ENCODE measurements around the gene PLIN4.

The PLIN4 gene

GRCh38 chr19:4505570-4506448 lies 12.5 kb downstream of the PLIN4 start:
- DNase-seq: no peak

DNA sequence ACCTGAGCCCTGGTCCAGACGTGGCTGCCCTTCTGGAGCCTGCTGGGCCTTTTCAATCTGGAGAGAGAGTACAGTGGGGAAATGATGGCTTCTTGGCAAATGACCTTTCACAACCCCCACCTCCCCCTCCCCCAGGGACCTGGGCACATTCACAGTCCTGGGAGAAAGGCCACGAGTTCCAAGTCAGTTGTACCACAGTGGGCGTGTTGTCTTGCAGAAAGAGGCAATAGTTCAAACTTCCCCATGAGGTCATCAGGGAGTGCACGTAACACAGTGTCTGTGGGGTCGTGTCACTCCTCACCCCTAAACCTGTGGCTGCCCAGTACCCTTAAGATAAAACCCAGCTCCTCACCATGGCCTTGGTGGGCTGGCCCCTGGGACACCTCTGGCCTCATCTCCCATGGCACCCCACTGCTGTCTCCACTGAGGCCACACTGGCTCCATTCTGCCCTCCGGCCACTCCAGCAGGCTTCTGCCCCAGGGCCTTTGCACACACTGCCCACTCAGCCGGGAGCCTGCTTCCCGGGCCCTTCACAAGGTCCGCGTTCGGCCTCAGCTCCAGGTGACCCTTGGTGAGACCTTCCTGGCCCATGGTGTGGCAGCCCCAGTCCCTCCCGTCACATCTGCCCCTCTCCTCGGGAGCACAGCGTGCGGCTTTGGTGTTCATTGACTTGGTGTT lies 13.3 kb downstream of the PLIN4 start:
- no peak for DNase-seq

DNA sequence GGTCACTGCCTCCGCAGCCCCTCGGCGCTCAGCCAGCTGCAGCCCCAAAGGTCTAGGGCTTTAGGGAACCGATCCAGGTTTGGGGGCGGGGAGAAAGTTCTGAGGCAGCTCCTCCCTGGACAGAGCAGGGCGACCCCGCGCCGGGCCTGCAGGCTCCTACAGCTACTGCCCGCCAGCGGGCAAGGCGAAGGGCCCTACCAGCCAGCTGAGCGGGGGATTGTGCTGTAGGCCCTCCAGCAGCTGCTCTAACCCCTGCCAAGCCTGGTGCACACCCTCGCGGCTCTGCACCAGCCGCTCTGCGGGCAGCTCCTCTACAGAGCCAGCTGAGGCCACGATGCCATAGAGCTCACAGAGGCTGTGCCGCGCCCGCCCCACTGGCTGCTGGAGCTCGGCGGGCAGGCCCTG lies 14.0 kb downstream of the PLIN4 start:
- DNase-seq: no peak

- DNase-seq: no peak
Observed at GRCh38 chr19:4503825-4504170, 14.5 kb downstream of the PLIN4 start.

GRCh38 chr19:4503132-4503824 lies 15.0 kb downstream of the PLIN4 start:
- no peak for DNase-seq

DNA sequence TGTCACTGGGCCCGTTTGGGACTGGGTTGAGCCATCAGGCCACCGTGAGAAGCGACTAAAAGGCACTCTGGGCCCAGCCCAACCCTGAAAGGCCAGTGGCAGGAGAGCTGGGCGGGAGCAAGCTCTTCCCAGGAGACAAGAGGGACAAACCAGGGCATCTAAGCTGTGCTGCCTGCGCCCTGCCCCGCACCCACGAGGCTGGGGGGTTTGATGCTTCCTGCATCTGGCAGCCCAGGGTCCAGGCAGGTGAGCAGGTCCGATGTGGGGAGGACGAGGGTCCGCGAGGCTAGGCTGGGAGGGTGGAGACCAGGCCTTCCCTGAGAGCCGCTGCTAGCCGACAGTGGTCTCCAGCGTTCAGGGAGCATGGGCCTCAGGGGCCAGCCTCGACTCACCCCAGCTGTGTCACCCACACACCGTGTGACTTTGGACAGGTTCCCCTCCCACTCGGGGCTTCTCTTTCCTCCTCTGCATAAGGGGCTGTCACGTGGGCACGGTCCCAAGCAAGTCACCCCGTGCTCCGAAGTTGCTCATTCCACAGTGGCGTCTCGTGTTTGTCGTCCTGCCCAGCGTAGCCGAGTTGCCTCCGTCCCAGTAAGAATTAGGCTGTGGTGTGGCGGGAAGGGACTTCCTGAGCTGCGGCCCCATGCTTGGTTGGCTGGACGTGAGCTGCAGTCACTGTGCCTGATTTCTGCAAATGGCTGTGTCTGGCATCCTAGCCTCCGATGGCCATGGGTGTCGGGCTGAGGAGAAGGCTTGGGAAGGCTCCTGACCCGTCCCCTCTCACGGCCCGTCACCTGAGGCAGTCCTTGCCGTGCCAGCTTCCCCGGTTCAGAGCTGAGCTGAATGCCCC lies 15.8 kb downstream of the PLIN4 start:
- no peak for DNase-seq

GRCh38 chr19:4501691-4502090 lies 16.6 kb downstream of the PLIN4 start:
- DNase-seq: no peak

DNA sequence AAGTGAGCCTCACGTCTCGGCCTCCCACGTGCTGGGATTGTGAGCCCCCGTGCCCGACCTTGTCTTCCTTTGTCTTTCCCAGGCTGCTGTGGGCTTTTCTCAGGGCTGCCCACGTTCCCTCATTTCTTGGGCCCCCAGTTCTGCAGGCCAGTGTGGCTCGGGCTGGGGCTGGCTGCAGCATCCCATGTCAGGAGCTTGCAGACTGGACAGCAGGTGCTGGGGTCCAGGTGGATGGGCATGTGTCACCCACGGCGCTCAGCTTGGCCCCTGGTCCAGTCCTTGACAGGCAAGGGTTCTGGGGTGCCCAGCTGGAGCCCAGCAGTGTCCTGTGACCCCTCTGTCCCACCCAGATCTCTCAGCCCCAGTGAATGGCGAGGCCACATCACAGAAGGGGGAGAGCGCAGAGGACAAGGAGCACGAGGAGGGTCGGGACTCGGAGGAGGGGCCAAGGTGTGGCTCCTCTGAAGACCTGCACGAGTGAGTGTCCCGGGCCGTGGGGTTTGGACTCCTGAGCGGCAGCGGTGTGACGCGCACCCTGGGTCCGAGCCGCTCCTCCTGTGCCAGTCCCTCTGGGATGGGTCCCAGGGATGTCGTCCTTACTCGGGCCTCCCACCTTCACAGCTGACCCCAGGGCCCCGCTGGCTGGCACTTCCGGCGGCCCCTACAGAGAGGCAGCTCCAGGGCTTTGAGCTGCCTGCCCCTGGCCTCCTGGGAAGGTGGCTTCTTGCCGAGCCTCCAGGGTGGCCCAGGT lies 17.3 kb downstream of the PLIN4 start:
- no peak for DNase-seq

- no peak for DNase-seq
Observed at GRCh38 chr19:4499855-4500254, 18.4 kb downstream of the PLIN4 start.

DNA sequence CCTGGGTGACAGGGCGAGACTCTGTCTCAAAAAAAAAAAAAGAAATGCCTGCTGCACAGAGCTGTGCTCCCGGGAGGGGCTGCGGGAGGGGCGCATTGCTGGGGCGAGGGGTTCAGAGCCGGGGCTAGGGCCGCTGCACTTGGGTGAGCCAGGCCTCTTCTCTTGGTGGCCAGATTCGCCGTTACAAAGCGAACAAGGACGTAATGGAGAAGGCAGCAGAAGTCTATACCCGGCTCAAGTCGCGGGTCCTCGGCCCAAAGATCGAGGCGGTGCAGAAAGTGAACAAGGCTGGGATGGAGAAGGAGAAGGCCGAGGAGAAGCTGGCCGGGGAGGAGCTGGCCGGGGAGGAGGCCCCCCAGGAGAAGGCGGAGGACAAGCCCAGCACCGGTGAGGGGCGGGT lies 19.0 kb downstream of the PLIN4 start:
- DNase-seq: no peak

- no peak for DNase-seq
Observed at GRCh38 chr19:4498694-4499093, 19.6 kb downstream of the PLIN4 start.

DNA sequence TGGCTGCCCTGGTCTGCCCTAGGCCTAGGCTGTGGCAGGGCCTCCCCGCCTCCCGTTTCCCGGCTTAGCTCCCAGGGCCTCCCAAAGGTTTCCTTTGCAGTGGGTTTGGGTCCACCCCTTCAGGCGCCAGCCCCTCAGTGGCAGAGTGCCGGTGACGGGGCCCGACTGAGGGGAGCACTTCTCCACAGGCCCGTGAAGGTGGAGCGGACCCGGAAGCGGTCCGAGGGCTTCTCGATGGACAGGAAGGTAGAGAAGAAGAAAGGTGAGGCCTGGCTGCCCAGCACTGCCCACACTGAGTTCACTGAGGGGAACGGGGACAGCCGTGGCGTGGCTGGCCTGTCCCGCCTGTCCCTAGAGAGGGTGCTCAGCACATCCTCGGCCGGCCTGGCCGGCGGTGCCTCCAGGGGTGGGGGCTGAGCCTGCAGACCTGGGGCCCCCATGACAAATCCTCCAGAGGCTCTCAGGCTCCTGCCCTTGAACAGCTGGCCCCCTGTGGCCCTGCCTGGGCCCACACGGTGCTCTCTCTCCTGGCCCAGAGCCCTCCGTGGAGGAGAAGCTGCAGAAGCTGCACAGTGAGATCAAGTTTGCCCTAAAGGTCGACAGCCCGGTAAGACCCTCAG lies 20.4 kb downstream of the PLIN4 start:
- no peak for DNase-seq

GRCh38 chr19:4496304-4496703 lies 22.0 kb downstream of the PLIN4 start:
- no peak for DNase-seq

GRCh38 chr19:4495471-4495870 lies 22.8 kb downstream of the PLIN4 start:
- no peak for DNase-seq

- DNase-seq: no peak
Observed at GRCh38 chr19:4494691-4495064, 23.6 kb downstream of the PLIN4 start.

DNA sequence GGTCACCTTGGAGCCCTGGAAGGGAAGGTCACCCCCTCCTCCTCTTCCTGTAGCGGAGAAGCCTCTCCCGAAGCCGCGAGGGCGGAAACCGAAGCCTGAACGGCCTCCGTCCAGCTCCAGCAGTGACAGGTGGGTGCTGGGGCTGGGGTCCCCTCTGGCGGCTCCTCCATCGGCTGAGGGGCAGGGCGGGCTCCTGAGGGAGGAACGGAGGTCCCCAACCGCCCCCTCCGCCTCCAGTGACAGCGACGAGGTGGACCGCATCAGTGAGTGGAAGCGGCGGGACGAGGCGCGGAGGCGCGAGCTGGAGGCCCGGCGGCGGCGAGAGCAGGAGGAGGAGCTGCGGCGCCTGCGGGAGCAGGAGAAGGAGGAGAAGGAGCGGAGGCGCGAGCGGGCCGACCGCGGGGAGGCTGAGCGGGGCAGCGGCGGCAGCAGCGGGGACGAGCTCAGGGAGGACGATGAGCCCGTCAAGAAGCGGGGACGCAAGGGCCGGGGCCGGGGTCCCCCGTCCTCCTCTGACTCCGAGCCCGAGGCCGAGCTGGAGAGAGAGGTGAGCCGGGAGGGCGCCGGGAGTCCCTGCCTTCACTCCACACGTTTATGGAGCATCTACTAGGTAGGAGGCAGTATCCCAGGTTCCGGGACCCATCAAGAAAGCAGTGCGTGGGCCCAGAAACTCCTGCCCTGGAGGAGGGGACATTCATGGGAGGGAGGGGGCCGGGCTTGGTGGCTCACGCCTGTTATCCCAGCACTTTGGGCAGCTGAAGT lies 24.2 kb downstream of the PLIN4 start:
- DNase-seq: no peak

DNA sequence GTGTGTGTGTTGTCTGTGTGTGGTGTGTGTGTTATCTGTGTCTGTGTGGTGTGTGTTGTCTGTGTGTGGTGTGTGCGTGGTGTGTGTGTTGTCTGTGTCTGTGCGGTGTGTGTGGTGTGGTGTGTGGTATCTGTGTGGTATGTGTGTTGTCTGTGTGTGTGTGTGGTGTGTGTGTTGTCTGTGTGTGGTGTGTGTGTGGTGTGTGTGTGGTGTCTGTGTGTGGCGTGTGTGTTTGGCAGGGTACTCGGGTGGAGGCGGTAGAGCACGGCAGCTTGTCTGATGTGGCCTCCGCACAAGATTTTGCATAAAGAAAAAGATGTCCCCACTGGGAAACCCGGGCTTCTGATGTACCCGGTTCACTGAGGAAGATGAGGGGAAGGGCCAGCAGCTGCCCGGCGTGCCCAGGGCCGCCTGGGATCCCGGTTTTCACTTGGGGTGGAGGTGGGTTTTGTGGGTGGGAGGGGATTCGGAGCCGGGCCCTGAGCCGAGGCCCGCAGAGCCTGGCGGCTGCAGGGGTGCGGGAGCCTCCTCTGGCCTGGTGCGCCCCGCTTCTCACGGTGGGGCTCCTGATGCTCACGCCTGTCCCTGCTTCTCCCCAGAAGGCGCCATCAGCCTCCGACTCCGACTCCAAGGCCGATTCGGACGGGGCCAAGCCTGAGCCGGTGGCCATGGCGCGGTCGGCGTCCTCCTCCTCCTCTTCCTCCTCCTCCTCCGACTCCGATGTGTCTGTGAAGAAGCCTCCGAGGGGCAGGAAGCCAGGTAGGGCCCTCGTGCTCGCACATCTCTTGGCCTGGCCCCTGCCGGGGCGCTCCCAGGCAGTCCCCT lies 25.0 kb downstream of the PLIN4 start:
- DNase-seq: no peak

DNA sequence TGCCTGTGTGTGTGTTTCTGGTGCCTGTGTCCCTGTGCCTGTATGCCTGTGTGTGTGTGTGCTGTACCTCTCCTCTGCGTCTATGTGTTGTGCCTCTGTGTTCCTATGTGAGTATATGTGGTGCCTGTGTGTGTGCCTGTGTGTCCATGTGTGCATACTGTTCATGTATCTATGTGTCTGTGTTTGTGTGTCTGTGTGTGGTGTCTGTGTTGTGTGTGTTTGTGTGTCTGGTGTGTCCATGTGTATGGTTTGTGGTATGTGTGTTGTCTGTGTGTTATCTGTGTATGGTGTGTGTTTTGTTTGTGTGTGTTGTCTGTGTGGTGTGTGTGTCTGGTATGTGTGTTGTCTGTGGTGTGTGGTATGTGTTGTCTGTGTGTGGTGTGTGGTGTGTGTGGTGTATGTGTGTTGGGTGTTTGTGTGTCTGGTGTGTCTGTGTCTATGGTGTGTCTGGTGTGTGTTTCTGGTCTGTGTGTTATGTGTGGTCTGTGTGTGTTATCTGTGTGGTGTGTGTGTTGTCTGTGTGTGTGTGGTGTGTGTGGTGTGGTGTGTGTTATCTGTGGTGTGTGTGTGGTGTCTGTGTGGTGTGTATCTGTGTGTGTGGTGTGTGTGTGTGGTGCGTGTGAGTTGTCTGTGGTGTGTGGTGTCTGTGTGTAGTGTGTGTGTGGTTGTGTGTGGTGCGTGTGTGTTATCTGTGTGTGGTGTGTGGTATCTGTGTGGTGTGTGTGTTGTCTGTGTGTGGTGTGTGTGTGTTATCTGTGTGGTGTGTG lies 25.8 kb downstream of the PLIN4 start:
- DNase-seq: no peak

- DNase-seq: no peak
Observed at GRCh38 chr19:4491446-4491845, 26.8 kb downstream of the PLIN4 start.
